Spleen (tissue), 7 donors: ENCODE data around the gene ZDHHC24.

Experiments
- CTCF ChIP-seq, 11 experiments: fragments of 200-600 bp in 7 of 11; fragments of 450-650 bp in 4 of 11; sonication (generic) in 4 of 11; IDR thresholded peaks in 8 of 11; conservative IDR thresholded peaks in 3 of 11; 1 replicate in 7 of 11; 2 replicates in 4 of 11; pipeline versions ENCODE4 v1.4.0 to v1.8.0; 2016 to 2021; ENCODE audit warnings: antibody characterized with exemption in 11 of 11, inconsistent platforms in 4 of 11, mild to moderate bottlenecking in 1 of 11
- POLR2A ChIP-seq, 3 donors: fragments of 450-650 bp; IDR thresholded peaks; one replicate each; pipeline ENCODE4 v1.5.1; 2017; ENCODE audit warnings: antibody characterized with exemption in 3 of 3, mild to moderate bottlenecking in 1 of 3
- POLR2AphosphoS5 ChIP-seq, 3 donors: sonication (generic); formaldehyde crosslinking; IDR thresholded peaks; one replicate each; pipeline ENCODE4 v1.5.1; 2017; ENCODE audit warnings: antibody characterized with exemption in 3 of 3
- donor health status: DM: no; HTN: no; CAD: no; lungs with moderate emphysema.
- donor health status: DM: no; HTN: no; CAD: no.
- donor health status: DM: no; HTN: no; CAD: no.

- TF ChIP-seq CTCF (IDR thresholded peaks at IDR 0.05 in 8 of 11, conservative IDR thresholded peaks at IDR 0.05 in 3 of 11) (no peak), POLR2A (IDR thresholded peaks at IDR 0.05) (no peak), POLR2AphosphoS5 (IDR thresholded peaks at IDR 0.05) (no peak)
Measured at GRCh38 chr11:66562275-66562674, 16.4 kb upstream of the ZDHHC24 start.
